Measurements from ENCODE around the gene RIT2. TPM values are rescaled to one million over a fixed set of nuclear protein-coding genes. Genes with fewer than 3 reads are reported as not detected.

RIT2 gene
- polyA plus RNA-seq, 1 donor from 2014 or later = 1.1 TPM

DNA sequence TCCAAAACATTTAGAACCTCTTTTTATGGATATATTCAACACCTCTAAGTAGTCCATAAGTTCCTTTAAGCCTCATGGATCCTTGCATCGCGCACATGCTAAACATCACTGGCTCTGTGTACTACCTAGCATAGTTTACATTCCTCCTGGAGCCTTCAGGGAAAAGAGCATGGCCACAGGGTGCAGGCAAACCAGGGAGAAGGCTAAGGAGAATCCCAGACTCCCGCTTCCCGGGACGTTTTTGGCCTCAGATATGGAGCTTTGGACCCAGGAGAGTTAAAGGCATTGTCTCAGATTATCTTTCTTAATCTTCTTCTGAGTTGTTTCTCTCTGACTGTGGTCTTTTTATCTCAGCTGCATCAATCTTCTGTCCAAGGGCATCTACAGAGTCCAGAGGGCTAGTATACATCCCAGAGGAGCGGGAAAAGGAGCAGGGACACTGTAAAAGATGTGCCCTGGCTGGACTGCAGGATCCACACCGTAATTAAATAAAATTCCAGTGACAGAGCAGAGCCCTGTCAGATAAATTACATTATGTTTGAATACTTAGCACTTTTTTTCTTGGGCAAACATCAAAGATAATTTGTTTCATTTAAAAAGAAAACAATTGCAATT, 36.9 kb downstream of the RIT2 start:
- Histone ChIP-seq H3K27ac (ENCODE audit: low read length) (peak overlapping the region; percentile 79), H3K4me2 (ENCODE audit: low read length) (peak overlapping the region; percentile 8), H3K79me2 (replicated peaks; ENCODE audit: insufficient read depth, low read length) (no peaks in the 10 kb centered on the region), H2AFZ (ENCODE audit: low read depth, low read length) (no peak overlapping the region), H3K27me3 (ENCODE audit: insufficient read depth, low read depth, low read length) (no peaks in the 10 kb centered on the region), H4K20me1 (ENCODE audit: insufficient read depth) (no peaks in the 10 kb centered on the region), H3K9ac (ENCODE audit: low read length) (peak overlapping the region; percentile 29), H3K9me3 (ENCODE audit: low read length) (no peaks in the 10 kb centered on the region), H3K9me2 (ENCODE audit: insufficient read depth, low read length) (no peaks in the 10 kb centered on the region), H3K4me3 (ENCODE audit: low read length) (no peak overlapping the region), H3F3A (ENCODE audit: insufficient read depth, low read length, poor library complexity, severe bottlenecking) (no peaks in the 10 kb centered on the region), H3K36me3 (ENCODE audit: insufficient read depth, low read length) (no peaks in the 10 kb centered on the region)
- TF ChIP-seq RAD21 (conservative IDR thresholded peaks at IDR 0.05) (no peak), EZH2 (IDR thresholded peaks at IDR 0.05; ENCODE audit: borderline replicate concordance, insufficient read depth, low read length, poor library complexity, severe bottlenecking) (no peak), EP300 (conservative IDR thresholded peaks at IDR 0.05; ENCODE audit: poor library complexity, severe bottlenecking) (no peak), MXI1 (conservative IDR thresholded peaks at IDR 0.05; ENCODE audit: poor library complexity, severe bottlenecking) (no peak), SMC3 (conservative IDR thresholded peaks at IDR 0.05; ENCODE audit: poor library complexity) (no peak), TAF1 (IDR thresholded peaks at IDR 0.05; ENCODE audit: low read depth) (no peak), POLR2AphosphoS5 (IDR thresholded peaks at IDR 0.05) (no peak)
- TF ChIP-seq, protein P1, sequence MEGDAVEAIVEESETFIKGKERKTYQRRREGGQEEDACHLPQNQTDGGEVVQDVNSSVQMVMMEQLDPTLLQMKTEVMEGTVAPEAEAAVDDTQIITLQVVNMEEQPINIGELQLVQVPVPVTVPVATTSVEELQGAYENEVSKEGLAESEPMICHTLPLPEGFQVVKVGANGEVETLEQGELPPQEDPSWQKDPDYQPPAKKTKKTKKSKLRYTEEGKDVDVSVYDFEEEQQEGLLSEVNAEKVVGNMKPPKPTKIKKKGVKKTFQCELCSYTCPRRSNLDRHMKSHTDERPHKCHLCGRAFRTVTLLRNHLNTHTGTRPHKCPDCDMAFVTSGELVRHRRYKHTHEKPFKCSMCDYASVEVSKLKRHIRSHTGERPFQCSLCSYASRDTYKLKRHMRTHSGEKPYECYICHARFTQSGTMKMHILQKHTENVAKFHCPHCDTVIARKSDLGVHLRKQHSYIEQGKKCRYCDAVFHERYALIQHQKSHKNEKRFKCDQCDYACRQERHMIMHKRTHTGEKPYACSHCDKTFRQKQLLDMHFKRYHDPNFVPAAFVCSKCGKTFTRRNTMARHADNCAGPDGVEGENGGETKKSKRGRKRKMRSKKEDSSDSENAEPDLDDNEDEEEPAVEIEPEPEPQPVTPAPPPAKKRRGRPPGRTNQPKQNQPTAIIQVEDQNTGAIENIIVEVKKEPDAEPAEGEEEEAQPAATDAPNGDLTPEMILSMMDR (IDR thresholded peaks at IDR 0.05; ENCODE audit: poor library complexity, severe bottlenecking) = no peak
- TF ChIP-seq, protein P2, sequence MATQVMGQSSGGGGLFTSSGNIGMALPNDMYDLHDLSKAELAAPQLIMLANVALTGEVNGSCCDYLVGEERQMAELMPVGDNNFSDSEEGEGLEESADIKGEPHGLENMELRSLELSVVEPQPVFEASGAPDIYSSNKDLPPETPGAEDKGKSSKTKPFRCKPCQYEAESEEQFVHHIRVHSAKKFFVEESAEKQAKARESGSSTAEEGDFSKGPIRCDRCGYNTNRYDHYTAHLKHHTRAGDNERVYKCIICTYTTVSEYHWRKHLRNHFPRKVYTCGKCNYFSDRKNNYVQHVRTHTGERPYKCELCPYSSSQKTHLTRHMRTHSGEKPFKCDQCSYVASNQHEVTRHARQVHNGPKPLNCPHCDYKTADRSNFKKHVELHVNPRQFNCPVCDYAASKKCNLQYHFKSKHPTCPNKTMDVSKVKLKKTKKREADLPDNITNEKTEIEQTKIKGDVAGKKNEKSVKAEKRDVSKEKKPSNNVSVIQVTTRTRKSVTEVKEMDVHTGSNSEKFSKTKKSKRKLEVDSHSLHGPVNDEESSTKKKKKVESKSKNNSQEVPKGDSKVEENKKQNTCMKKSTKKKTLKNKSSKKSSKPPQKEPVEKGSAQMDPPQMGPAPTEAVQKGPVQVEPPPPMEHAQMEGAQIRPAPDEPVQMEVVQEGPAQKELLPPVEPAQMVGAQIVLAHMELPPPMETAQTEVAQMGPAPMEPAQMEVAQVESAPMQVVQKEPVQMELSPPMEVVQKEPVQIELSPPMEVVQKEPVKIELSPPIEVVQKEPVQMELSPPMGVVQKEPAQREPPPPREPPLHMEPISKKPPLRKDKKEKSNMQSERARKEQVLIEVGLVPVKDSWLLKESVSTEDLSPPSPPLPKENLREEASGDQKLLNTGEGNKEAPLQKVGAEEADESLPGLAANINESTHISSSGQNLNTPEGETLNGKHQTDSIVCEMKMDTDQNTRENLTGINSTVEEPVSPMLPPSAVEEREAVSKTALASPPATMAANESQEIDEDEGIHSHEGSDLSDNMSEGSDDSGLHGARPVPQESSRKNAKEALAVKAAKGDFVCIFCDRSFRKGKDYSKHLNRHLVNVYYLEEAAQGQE (IDR thresholded peaks at IDR 0.05; ENCODE audit: borderline replicate concordance) = no peak

DNA sequence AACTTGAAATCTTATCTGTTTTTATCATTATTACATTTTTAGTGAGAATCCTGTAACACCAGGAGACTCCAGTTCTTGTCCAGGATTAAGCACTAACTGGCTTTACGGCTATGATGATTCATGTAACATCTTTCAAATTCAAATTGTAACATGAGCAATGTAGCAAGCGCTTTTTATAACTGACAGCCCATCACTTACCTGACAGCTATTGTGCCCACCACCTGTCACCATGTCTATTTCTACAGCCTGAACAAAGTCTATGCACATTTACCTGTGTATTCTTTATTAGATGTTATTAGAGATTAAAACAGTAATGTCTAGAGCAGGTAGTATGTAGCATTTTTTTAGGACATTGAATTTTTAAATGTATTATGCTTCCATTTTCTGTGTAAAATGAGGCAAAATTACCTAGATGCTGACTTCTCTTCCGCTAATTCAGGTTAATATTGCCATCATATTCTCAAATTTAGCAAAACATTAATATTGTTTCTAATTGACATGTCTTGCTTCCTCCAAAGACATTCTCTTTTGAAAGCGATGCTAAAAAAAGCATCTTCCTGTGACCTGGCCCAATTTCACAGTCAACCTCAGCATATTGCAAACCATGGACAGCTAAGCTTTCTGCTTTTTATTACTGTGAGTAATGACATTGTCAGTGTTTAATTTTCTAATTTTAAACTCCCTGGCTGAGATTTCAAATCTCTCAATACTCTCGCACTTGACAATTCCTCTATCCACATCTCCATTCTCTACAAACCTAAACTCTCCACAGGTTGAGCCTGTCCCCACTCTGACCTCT, 37.8 kb downstream of the RIT2 start:
- Histone ChIP-seq H3K27ac (ENCODE audit: low read length) (peak overlapping the region; percentile 79), H3K36me3 (ENCODE audit: insufficient read depth, low read length) (no peaks in the 10 kb centered on the region), H2AFZ (ENCODE audit: low read depth, low read length) (no peak overlapping the region), H3K9me3 (ENCODE audit: low read length) (no peaks in the 10 kb centered on the region), H3K4me3 (ENCODE audit: low read length) (no peak overlapping the region), H3F3A (ENCODE audit: insufficient read depth, low read length, poor library complexity, severe bottlenecking) (no peaks in the 10 kb centered on the region), H3K9me2 (ENCODE audit: insufficient read depth, low read length) (no peaks in the 10 kb centered on the region), H3K79me2 (replicated peaks; ENCODE audit: insufficient read depth, low read length) (no peaks in the 10 kb centered on the region), H3K4me2 (ENCODE audit: low read length) (peak overlapping the region; percentile 37), H4K20me1 (ENCODE audit: insufficient read depth) (no peaks in the 10 kb centered on the region), H3K9ac (ENCODE audit: low read length) (peak overlapping the region; percentile 25), H3K27me3 (ENCODE audit: insufficient read depth, low read depth, low read length) (no peaks in the 10 kb centered on the region)
- TF ChIP-seq RAD21 (conservative IDR thresholded peaks at IDR 0.05) (peak; percentile 18), MXI1 (conservative IDR thresholded peaks at IDR 0.05; ENCODE audit: poor library complexity, severe bottlenecking) (no peak), EZH2 (IDR thresholded peaks at IDR 0.05; ENCODE audit: borderline replicate concordance, insufficient read depth, low read length, poor library complexity, severe bottlenecking) (no peak), SMC3 (conservative IDR thresholded peaks at IDR 0.05; ENCODE audit: poor library complexity) (no peak), TAF1 (IDR thresholded peaks at IDR 0.05; ENCODE audit: low read depth) (no peak), POLR2AphosphoS5 (IDR thresholded peaks at IDR 0.05) (peak; percentile 82), EP300 (conservative IDR thresholded peaks at IDR 0.05; ENCODE audit: poor library complexity, severe bottlenecking) (peak; percentile 98)
- TF ChIP-seq, protein P1 (IDR thresholded peaks at IDR 0.05; ENCODE audit: poor library complexity, severe bottlenecking) = no peak
- TF ChIP-seq, protein P2 (IDR thresholded peaks at IDR 0.05; ENCODE audit: borderline replicate concordance) = peak; percentile 40
